ENCODE measurements around the gene ODF2.
"Not testable (repeated sequence)": the region's sequence is repeated elsewhere in the genome, so short reads cannot be mapped to it uniquely, and the experiment has no call there.

Gene ODF2

DNA sequence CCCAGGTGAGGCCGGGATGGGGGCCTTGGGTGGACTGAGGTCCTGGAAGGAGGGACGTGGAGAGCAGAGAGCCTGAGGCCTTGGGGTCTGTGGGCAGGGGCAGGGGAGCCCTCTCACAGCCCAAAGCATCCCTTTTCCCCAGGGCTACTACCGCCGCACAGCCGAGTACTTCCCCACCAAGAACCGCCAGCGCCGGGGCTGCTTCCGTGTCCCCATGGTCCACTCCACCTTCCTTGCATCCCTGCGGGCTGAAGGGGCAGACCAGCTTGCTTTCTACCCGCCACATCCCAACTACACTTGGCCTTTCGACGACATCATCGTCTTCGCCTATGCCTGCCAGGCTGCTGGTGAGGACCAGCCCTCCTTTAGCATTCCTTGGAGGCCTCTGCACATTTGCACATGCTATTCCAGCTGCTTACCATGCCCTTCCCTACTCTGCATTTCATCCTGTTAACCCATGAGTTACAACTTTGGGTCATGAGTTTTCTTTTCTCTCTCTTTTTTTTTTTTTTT lies 31.5 kb upstream of the ODF2 start:
- no peak for DNase-seq

DNA sequence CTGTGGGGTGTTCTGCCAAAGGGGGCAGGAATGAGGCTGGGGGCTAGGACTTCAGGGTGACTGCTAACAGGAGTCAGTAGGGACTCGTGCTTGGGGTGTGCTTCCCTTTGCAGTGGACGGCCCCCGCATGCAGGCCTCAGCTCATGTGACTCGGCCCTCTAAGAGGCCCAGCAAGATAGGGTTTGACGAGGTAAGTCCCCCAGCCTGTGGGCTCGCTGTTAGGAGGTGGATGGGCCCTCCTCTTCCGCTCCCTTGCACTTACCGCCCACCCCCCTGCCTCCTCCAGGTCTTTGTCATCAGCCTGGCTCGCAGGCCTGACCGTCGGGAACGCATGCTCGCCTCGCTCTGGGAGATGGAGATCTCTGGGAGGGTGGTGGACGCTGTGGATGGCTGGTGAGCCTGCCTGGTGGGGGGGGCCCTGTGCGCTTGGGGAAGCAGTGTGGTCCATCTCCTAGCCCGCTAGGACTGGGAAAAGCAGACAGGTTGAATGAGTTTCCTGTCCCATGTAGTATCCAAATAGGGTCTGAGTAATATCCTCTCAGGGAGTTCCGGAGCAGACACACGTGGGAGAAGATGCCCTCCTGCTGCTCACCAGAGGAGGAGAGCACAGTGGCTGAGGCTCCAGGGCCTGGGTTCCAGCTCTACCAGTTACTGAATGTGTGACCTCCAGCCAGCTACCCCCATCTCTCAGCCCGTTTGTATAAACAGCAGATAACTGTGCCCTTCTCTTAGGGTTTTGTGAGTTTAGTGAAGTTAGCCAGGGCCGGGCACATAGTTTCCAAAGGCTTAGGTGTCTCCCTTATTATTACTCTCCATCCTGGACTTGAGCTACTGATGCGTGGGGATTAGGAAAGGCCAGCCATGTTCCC lies 26.9 kb upstream of the ODF2 start:
- DNase-seq = no peak

DNA sequence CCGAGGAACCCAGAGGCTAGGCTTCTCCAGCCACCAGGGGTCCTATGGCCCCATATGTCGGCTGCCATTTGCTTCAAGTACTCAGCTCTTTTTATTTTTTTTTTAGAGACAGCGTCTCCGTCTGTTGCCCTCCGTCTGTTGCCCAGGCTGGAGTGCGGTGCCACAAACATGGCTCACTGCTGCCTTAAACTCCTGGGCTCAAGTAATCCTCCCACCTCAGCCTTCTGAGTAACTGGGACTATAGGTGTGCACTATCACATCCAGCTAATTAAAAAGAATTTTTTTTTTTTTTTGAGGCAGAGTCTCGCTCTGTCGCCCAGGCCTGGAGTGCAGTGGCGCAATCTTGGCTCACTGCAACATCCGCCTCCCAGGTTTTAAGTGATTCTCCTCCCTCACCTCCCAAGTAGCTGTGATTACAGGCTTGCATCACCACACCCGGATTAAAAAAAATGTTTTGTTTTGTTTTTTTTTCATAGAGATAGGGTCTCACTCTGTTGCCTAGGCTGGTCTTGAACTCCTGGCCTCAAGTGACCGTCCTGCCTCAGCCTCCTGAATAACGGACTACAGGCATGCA lies 26.2 kb upstream of the ODF2 start:
- DNase-seq = peak; percentile 95

DNA sequence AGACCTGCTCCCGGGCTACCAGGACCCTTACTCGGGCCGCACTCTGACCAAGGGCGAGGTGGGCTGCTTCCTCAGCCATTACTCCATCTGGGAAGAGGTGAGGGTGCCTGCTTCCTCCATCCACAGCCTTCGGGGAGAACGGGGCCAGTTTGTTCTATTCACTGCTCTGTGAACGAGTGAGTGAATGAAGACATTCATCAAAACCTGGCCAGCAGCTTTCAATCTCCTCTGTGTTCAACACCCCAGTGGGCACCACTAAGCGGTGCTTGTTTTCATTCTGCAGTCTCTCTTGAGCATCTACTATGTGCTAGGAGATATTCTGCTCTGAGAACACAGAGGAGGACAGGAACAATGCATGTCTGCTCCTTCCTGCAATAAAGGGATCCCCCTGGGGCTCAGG lies 24.6 kb upstream of the ODF2 start:
- DNase-seq = no peak

DNA sequence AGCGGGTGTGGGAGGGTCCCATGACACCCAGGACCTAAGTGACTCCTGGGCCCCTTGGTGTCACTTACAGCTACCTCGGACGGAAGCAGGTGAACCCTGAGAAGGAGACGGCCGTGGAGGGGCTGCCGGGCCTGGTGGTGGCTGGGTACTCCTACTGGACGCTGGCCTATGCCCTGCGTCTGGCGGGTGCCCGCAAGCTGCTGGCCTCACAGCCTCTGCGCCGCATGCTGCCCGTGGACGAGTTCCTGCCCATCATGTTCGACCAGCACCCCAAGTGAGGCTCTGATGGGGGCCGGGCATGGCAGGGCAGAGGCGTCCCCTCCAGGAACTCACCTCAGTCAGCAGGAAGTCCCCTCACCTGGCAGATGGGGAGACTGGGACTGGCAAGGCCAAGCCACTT lies 21.5 kb upstream of the ODF2 start:
- DNase-seq = no peak

DNA sequence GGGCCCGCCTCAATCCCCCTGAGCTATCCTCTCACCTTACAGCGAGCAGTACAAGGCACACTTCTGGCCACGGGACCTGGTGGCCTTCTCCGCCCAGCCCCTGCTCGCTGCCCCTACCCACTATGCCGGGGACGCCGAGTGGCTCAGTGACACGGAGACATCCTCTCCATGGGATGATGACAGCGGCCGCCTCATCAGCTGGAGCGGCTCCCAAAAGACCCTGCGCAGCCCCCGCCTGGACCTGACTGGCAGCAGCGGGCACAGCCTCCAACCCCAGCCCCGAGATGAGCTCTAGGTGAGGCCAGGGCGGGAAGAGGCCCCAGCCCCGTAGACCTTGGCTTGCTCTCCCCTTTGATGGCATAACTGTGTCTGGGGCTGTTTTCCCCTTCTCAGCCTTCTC lies 20.2 kb upstream of the ODF2 start:
- DNase-seq = no peak

DNA sequence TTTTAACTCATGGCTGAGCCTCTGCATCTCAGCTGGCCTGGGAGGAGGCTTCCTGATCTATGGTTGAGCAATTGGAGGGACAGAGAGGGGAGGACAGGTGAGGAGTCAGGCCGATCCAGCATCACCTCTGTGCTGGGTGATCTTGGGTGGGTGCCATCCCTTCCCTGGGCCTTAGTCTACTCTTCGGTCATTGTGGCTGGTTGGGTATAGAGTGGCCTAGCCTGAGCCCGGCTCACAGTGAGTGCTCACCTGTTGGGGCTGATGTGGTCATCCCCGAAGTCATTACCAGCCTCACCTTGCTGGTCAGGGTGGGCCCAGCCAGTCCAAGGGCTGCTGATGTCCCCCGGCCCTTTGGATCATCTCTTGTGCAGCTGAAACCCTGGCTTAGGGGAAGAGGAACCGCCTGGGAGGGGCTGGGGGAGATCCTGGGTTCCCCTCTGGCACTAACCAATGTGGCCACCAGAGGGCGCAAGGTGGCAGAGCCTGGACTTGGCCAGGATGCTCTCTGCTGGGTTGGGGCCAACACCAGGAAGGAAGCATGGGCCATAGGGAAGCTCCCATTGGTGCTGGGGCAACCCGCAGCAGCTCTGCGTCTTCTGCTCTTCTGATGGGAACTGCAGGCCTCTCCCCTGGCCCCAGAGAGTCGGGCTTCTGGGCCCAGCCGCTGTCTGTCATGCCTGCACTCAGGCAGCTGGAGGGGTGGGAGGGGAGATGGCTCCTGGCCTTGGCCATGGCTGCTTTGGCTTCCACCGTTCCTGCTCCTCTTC lies 17.3 kb upstream of the ODF2 start:
- DNase-seq = no peak

DNA sequence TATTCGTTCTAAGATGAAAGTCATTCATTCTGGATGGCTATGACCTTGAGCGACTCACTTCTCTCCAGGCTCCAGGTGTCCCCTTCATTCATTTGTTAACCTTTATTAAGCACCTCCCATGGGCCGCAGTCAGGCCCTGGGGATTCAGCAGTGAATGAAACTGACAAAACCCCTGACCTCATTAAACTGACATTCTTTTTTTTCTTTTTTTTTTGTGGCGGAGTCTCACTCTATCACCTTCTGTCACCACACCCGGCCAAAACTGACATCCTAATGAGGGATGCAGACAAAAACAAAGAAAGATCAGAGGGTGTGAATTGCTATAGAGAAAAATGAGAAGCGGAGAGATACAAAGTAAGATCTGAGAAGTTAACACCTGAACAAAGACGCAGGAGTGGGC lies 16.5 kb upstream of the ODF2 start:
- no peak for DNase-seq

DNA sequence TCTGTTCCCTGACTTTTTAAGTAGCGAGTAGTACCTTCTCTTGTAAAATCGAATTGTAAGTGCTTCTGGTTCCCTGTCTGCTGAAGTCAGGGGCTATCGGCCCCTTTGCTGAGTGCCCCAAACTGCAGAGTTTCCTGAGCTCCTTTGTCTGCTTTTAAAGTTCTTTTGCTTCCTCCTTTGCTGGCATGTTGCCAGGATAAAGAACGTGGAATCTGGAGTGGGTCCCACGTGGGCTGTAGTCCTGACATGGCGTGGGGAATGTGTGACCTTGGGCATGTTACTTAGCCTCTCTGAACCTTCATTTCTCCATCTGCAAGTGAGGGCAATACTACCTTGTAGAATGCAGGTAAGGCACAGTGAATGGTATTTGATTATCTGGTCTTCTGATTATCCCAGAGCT lies 13.7 kb upstream of the ODF2 start:
- no peak for DNase-seq

DNA sequence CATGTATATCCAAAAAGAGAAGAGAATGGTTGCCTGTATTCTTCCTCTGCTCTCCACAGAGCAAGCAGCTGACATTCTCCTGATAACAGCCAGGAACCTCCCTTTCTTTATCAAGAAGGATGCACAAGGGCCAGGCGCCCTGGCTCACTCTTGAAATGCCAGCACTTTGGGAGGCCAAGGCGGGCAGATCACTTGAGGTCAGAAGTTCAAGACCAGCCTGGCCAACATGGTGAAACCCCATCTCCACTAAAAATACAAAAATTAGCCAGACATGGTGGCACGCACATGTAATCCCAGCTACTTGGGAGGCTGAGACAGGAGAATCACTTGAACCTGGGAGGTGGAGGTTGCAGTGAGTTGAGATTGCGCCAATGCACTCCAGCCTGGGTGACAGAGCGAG lies 9.3 kb upstream of the ODF2 start:
- DNase-seq = not testable (repeated sequence)

DNA sequence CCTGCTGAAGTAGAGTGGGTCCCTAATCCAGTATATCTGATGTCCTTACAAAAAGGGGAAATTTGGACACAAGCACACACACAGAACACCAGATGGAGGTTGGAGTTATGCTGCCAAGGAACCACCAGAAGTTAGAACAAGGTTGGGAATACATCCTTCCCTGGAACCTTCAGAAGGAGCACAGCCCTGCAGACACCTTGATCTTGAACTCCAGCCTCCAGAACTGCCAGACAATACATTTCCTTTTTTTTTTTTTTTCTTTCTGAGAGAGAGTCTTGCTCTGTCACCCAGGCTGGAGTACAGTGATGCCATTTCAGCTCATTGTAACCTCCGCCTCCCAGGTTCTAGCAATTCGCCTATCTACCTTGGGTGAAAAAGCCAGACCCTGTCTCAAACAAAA lies 7.1 kb upstream of the ODF2 start:
- DNase-seq = no peak

DNA sequence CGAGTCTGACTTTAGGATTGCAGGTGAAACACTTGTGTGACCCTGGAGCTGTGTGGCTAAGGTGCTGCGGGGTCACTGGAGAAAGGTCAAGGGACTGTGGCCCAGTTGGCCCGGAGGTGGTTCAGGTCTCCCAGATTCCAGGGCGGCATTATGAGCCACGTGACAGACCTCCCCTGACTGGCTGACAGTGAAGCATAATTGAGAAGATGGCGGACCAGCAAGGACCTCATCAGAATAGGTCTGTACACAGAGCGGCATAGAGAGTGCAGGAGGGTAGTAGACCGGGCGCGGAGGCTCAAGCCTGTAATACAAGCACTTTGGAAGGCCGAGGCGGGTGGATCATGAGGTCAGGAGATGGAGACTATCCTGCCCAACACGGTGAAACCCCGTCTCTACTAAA lies 815 bp upstream of the ODF2 start:
- no peak for DNase-seq

DNA sequence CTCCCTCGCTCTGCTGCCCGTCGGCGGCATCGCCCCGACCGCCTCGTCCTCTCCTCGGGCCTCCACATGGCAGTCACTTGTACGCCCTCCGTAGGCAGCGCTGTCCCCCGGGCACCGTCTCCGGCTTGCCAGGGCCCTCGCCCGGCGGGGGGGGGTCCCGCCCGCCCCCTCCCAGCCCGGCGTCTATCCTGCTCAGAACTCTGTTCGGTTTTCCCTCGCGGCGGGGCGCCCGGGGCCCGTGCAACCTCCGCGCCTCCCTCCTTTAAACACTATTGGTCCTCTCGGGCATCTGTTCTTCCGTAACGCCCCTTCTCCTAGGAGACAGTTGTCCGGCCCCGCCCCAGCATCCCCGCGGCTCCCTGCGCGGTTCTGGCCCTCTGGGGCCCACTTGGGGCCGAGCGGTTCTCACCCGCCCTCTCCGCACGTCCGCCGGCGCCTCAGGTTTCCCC lies 831 bp downstream of the ODF2 start:
- no peak for DNase-seq

DNA sequence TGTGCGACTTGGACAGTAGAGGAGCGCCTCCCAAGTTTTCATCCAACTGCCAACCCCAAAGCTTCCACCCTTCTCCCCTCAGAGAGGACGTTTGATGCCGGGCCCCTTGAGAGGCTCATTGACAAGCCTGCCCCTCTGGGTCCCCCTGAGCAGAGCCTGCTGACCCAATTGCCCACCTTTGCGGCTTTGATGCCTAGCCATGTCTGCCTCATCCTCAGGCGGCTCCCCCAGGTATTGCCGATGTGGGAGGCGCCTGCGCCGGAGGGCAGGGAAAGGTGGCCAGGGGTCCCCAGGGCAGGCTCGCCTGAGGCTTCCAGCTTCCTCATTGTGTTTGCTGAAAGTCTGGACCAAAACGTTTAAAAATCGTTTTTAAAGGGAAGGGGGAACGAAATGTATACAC lies 1.4 kb downstream of the ODF2 start:
- no peak for DNase-seq

DNA sequence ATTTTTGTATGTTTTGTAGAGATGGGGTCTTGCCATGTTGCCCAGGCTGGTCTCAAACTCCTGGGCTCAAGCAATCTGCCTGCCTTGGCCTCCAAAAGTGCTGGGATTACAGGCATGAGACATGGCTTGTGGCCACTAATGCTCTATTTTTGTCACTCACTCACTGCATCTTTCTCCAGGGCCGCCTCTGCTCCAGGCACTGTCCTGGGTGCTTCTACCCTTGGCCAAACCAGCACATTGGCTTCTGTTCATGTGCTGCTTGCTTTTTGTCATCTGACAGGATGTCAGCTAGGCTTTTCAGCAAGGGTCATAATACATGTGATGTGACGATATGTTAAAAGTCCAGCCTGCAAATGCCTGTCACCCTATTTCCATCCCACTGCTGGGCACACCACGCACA lies 3.2 kb downstream of the ODF2 start:
- no peak for DNase-seq

DNA sequence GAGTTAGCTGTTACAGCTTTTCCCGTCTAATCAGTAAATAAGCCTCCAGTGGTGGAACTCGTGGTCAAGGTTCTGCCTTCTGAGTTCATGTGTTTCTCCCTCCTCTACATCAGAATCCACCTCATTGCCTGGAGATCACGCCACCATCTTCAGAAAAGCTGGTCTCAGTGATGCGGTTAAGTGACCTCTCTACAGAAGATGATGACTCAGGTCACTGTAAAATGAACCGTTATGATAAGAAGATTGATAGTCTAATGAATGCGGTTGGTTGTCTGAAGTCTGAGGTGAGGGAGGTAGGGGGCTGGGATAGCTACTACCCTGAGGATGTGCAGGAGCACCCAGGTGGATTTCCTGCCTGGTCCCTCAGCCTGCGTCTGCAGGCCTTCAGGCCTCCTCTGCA lies 13.3 kb downstream of the ODF2 start:
- no peak for DNase-seq

DNA sequence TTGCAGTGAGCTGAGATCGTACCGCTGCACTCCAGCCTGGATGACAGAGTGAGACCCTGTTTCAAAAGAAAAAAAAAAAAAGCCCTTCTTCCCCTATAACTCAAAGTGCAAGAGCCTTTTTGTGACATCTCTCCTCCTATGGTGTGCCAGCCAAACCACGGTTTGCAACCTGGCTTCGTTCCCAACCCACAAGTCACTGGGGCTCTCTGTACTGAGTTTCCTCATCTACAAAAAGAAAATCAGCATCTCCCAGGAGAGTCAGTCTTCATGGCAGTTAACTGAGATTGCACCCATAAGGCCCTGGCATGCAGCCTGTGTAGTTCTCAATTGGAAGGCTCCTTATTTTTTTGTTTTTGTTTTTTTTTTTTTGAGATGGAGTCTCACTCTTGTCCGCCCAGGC lies 14.8 kb downstream of the ODF2 start:
- DNase-seq = no peak

DNA sequence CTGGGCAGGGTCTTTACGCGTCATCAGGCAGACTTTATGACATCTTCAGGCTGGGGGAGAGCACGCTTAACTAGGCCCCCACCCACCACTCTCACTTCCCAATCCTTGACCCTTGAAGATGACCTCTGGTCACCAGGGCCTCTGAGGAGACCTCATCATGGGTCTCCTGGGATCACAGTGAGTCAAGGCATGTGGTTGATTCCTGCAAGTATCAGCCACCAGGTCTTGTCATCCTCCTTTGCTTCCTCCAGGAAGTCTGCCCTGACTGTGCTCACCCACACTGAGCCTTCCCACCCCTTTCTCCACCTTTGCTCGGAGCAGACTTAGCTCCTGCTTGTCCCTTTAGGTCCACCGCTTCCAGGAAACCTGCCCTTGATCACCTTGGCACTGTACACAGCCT lies 17.3 kb downstream of the ODF2 start:
- no peak for DNase-seq

DNA sequence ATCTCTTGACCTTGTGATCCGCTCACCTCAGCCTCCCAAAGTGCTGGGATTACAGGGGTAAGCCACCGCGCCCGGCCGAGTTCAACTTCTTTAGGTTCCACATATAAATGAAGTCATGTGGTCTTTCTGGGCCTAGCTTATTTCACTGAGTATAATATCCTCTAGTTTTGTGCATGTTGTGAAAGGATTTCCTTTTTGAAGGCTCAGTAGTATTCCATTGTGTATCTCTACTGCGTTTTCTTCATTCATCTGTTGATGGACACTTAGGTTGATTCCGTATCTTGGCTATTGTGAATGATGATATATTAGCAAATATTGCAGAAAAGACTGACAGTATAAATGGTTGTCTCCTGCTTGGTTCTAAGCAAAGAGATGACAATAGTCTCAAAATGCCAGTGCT lies 20.1 kb downstream of the ODF2 start:
- DNase-seq = no peak

DNA sequence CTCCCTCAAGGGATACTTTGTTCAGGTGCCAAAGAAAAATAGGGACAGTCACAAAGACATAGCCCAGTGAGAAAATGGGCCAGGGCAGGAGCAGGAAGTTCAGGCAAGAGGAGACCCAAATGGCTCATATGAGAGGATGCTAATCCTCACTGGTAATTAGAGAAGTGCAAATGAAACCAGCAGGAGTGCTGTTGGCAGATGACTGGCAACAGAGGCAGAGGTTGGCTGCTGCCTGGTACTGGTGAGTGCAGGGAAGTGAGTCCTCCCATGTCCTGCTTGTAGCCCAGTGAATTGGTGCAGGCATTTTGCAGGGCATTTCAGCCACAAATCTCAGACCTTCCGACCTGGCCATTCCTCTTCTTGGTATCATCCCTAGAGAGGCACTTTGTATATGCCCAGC lies 23.5 kb downstream of the ODF2 start:
- no peak for DNase-seq

DNA sequence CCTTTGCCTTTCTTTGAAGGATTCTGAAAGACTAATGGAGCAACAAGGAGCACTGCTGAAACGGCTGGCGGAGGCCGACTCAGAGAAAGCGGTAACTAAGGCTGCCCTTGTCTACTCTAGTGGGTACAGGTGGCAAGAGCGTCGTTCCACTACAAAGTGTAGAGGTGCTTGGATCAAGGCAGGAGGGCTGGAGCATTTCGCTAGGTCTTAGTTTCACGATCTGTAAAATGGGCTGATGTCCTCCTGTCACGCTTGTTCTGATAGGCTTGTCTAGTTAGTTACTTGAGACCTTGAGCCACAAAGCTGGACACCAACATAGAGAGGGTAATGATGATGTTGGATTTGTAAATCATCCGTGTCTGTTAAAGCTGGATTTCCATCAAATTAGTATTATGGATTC lies 25.8 kb downstream of the ODF2 start:
- DNase-seq = no peak

DNA sequence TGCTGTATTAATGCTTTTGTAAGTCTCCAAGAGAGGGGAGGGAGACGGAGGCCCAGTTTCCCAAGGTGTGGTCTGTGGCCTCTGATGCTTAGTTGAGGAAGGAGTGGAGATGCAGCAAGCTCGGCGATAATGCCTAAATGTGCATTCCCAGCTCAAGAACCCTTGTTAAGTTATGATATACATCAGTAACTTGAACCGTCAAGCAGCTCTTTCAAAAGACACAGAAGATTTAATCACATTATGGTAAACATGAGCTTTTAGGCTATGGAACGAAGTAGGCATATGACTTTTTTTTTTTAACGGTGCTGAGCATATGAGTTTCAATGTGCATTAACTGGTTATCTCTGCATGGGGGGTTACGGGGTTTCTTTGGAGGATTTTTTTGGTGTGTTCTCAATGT lies 26.4 kb downstream of the ODF2 start:
- no peak for DNase-seq

DNA sequence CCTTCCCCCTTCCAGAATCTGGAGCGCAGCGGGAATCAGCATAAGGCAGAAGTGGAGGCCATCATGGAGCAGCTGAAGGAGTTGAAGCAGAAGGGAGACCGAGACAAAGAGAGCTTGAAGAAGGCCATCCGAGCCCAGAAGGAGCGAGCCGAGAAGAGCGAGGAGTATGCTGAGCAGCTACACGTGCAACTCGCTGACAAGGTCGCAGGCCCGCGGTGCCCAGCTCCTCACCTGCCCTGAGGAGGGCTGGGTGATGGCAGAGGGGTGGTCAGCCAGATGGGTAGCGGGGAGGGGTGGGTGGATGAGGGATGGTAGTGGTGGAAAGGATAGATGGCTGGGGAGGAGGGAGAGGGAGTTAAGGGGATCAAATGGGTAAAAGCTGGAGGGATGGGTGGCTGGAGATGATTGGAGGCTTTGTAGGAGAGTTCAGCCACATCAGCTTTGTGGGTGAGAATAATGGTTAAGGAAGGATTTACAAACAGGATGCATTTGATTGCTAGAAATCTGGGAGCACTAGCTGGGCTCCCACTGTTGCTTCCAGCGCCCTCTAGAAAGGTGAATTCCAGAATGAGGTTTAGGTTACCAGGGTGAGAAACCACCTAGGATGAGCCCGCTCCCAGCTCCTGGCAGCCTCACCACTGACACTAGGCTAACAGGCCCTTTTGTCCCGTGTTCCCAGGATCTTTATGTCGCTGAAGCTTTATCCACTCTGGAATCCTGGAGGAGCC lies 29.0 kb downstream of the ODF2 start:
- DNase-seq = no peak
